ENCODE data around the gene SMPD3.

Gene SMPD3

GRCh38 chr16:68319185-68319908 is 129.0 kb downstream of the SMPD3 start:
- no peak for DNase-seq

- DNase-seq, result no peak
Measured at GRCh38 chr16:68313116-68313515, 135.2 kb downstream of the SMPD3 start.

DNA sequence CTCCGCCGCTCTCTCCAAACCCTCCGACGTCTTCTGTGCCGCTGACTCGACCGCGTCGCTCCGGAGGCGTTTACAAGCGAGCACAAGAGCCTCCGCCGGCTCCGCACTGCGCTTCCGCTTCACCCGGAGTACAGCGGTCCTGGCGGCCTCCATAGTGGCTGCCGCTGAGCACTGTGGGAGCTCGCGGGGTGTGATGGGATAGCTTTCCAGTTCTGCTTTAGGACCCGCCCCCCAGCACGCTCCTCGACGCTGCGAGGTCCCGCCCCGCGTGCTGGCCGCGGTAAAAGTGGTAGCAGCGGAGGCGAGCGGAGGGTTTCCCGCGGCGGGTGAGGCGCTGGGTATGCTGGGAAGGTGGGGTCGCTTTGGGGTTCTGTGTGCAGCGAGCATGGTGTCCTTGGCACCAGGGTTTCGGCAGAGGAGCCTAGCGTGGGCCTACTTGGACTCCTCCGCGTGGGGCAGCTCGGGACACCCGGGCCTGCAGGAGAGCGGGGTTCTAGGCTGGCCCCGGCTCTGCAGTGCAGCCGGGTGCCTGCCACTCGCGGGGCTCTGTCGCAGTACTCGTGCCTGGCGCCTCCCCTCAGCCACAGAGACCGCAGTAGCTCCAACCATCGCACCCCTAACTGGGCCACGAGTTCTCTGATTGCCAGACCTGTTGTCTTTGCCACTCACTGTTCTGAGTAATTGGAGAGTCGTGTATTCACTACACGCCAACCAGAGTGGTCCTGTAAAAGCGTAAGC is 137.4 kb downstream of the SMPD3 start, which contains the start of the genes PRMT7 and SLC7A6OS:
Gene PRMT7, plus strand, starts transcription at position 246 of the 738 bp plus-strand sequence. CDS start 4,961 bp downstream, outside the sequence.
Gene SLC7A6OS, minus strand, starts transcription at position 173 of the 738 bp plus-strand sequence. Its CDS starts 20 bp downstream, at position 153.
- peak; percentile 86 to 87 for DNase-seq

GRCh38 chr16:68310437-68310773 is 137.9 kb downstream of the SMPD3 start:
- DNase-seq, result no peak

- DNase-seq, result no peak
Measured at GRCh38 chr16:68309799-68310198, 138.5 kb downstream of the SMPD3 start.
